Mucosa of descending colon (tissue), 3 donors: ENCODE data around the gene GAD2. TPM values are rescaled to one million over a fixed set of nuclear protein-coding genes. Genes with fewer than 3 reads are reported as not detected.
"Not testable (repeated sequence)": the region's sequence is repeated elsewhere in the genome, so short reads cannot be mapped to it uniquely, and the experiment has no call there.

Experiments
- ATAC-seq: fragments of 200-7000 bp; cut with Tn5 transposase; one replicate; pipeline ENCODE4 v1.9.1; 2020; ENCODE audit warnings: mild to moderate bottlenecking, moderate library complexity
- DNase-seq, 3 donors: peaks; one replicate each; pipeline ENCODE4 v3.0.0-alpha.2; 2020
- H3K36me3 ChIP-seq: fragments of 200-600 bp; one replicate; pipeline ENCODE4 v1.8.0; 2021; ENCODE audit warnings: low read depth, mild to moderate bottlenecking
- H3K4me1 ChIP-seq: fragments of 200-600 bp; one replicate; pipeline ENCODE4 v1.8.0; 2021; ENCODE audit warnings: low read depth, mild to moderate bottlenecking
- H3K4me3 ChIP-seq: fragments of 200-600 bp; one replicate; pipeline ENCODE4 v1.8.0; 2021; ENCODE audit warnings: mild to moderate bottlenecking
- H3K9me3 ChIP-seq: fragments of 200-600 bp; one replicate; pipeline ENCODE4 v1.8.0; 2021; ENCODE audit warnings: mild to moderate bottlenecking
- CTCF ChIP-seq: fragments of 200-600 bp; IDR thresholded peaks from one replicate; pipeline ENCODE4 v1.8.0; 2022; ENCODE audit warnings: antibody characterized with exemption, mild to moderate bottlenecking
- intact Hi-C, 2 donors: fragments of 100-400 bp; cut with DNase I in 1 of 2; cut with micrococcal nuclease in 1 of 2; formaldehyde crosslinking; loops; one replicate each; pipeline versions ENCODE4 v1.11.0 to v1.11.1; 2022; cut with DNase I, micrococcal nuclease
- total RNA-seq, 3 donors: library from RNA; stranded (reverse); fragmentation: NEBNext Ultra II Directional in 2 of 3; extraction: Animal tissue kit (Norgen Biotek cat#: 25700) in 2 of 3; gene quantifications; one replicate each; pipeline versions ENCODE4 v1.2.1 to v1.2.4, GENCODE V29; 2021 to 2023
- donor health status: DM: no; HTN: no; CAD: no; lungs with moderate emphysema.
- donor health status: DM: no; HTN: no; CAD: no.
- donor health status: DM: no; HTN: yes; CAD: no.

Gene GAD2
- total RNA-seq, 3 donors from 2014 or later: not detected

- no peak for ATAC-seq
- intact Hi-C loops: no loop called here
These were observed 125.1 kb downstream of the GAD2 start for GRCh38 chr10:26341701-26342100.

GRCh38 chr10:26348821-26349417 lies 132.3 kb downstream of the GAD2 start:
- DNase-seq, intact Hi-C loops, H3K4me1 ChIP-seq, ATAC-seq, H3K4me3 ChIP-seq, H3K36me3 ChIP-seq, H3K9me3 ChIP-seq: not testable (repeated sequence)

More at GRCh38 chr10:26341701-26342100, 125.1 kb downstream of the GAD2 start:
- H3K4me3 ChIP-seq: no peak overlapping the region
- no peaks in the 10 kb centered on the region for H3K36me3 ChIP-seq
- no peaks in the 10 kb centered on the region for H3K9me3 ChIP-seq
- no peaks in the 10 kb centered on the region for H3K4me1 ChIP-seq
- no peak for DNase-seq
- TF ChIP-seq CTCF: no peak

Other genes with a start within 250 kb of the GAD2 start
- gene APBB1IP, start 221.6 kb downstream of the GAD2 start, total RNA-seq: 1 to 10 TPM; 2.9 to 8.4 (median 8.1) TPM